PC-3 (cell line): ENCODE data around the gene SRPK3. TPM values are rescaled to one million over a fixed set of nuclear protein-coding genes. Genes with fewer than 3 reads are reported as not detected.

Experiments
- ATAC-seq: fragments of 200-7000 bp; cut with Tn5 transposase; 2 replicates; pipeline ENCODE4 v1.9.1; 2020; ENCODE audit warnings: mild to moderate bottlenecking, moderate library complexity
- BruUV-seq: library from RNA; stranded (reverse); fragments of 400-500 nt; replicated peaks from 2 replicates; lab custom pipeline; 2021; lab: Mats Ljungman, UMichigan
- CTCF ChIA-PET: fragments of 300-600 bp; sonication (Branson Sonifier 250); formaldehyde crosslinking; loops from one replicate; lab custom pipeline; 2022; ENCODE audit warnings: antibody characterized with exemption; lab: Charles Lee
- POLR2A ChIA-PET: fragments of 300-600 bp; sonication (Branson Sonifier 250); formaldehyde crosslinking; loops from one replicate; lab custom pipeline; 2022; ENCODE audit warnings: antibody characterized with exemption; ENCODE audit not compliant: unreplicated experiment; lab: Charles Lee
- DNase-seq: peaks from one replicate; pipeline ENCODE4 v3.0.0-alpha.2; 2015
- H2AFZ ChIP-seq: fragments of 300-600 bp; sonication (generic); 2 replicates; pipeline ENCODE4 v1.6.0; 2016; ENCODE audit warnings: antibody characterized with exemption, low read length
- H3F3A ChIP-seq: fragments of 300-600 bp; sonication (generic); one replicate; pipeline ENCODE4 v1.6.0; 2017; ENCODE audit warnings: antibody characterized with exemption, low read length, control low read depth, mild to moderate bottlenecking; ENCODE audit not compliant: unreplicated experiment
- H3K27ac ChIP-seq: fragments of 300-600 bp; sonication (generic); 2 replicates; pipeline ENCODE4 v1.5.1; 2016; ENCODE audit warnings: mild to moderate bottlenecking, low read length
- H3K27me3 ChIP-seq: fragments of 300-600 bp; sonication (generic); 2 replicates; pipeline ENCODE4 v1.6.1; 2016; ENCODE audit warnings: low read length, mixed read lengths
- H3K36me3 ChIP-seq: fragments of 300-600 bp; sonication (generic); 2 replicates; pipeline ENCODE4 v1.6.1; 2016; ENCODE audit warnings: low read depth, mixed run types, low read length, mixed read lengths
- H3K4me1 ChIP-seq: fragments of 300-600 bp; sonication (generic); 2 replicates; pipeline ENCODE4 v1.5.1; 2016; ENCODE audit warnings: low read length; ENCODE audit not compliant: insufficient read depth
- H3K4me2 ChIP-seq: fragments of 300-600 bp; sonication (generic); 2 replicates; pipeline ENCODE4 v1.6.0; 2016; ENCODE audit warnings: low read length
- H3K4me3 ChIP-seq: fragments of 300-600 bp; sonication (generic); 2 replicates; pipeline ENCODE4 v1.5.1; 2016; ENCODE audit warnings: mild to moderate bottlenecking, low read length, mixed read lengths
- H3K79me2 ChIP-seq: fragments of 300-600 bp; sonication (generic); 2 replicates; pipeline ENCODE4 v1.6.1; 2017; ENCODE audit warnings: low read length, mixed read lengths
- H3K9ac ChIP-seq: fragments of 300-600 bp; sonication (generic); 2 replicates; pipeline ENCODE4 v1.6.0; 2016; ENCODE audit warnings: mild to moderate bottlenecking, low read length
- H3K9me2 ChIP-seq: fragments of 300-600 bp; sonication (generic); replicated peaks from 2 replicates; pipeline ENCODE4 v1.6.1; 2016; ENCODE audit warnings: mixed run types, low read length, mixed read lengths
- H3K9me3 ChIP-seq: fragments of 300-600 bp; sonication (generic); 2 replicates; pipeline ENCODE4 v1.6.1; 2016; ENCODE audit warnings: low read length, mixed read lengths
- H4K20me1 ChIP-seq: fragments of 300-600 bp; sonication (generic); 2 replicates; pipeline ENCODE4 v1.6.1; 2016; ENCODE audit warnings: low read length, mixed read lengths
- EZH2 ChIP-seq: fragments of 300-600 bp; sonication (generic); IDR thresholded peaks from one replicate; pipeline ENCODE4 v1.6.1; 2017; ENCODE audit warnings: antibody characterized with exemption, mild to moderate bottlenecking, low read length; ENCODE audit not compliant: unreplicated experiment
- EZH2phosphoT487 ChIP-seq: fragments of 300-600 bp; sonication (generic); IDR thresholded peaks from 2 replicates; pipeline ENCODE4 v1.6.1; 2018; ENCODE audit warnings: mild to moderate bottlenecking, antibody characterized with exemption, low read length, borderline replicate concordance
- intact Hi-C: fragments of 100-400 bp; cut with micrococcal nuclease; formaldehyde crosslinking; loops from 2 replicates; pipeline ENCODE4 v1.9.0; 2023
- total RNA-seq: library from RNA; depleted of rRNA; stranded (reverse); fragments of >200 nt; gene quantifications from 2 replicates; pipeline ENCODE4 v1.2.3, GENCODE V29; 2014
- TF ChIP-seq, protein P1 (sequence below): fragments of 300-600 bp; sonication (generic); conservative IDR thresholded peaks from 2 replicates; pipeline ENCODE4 v1.5.1; 2017; ENCODE audit warnings: antibody characterized with exemption, low read depth, mild to moderate bottlenecking, low read length

SRPK3 gene
- total RNA-seq, 1 experiment from 2014 or later = 1.5 TPM

DNA sequence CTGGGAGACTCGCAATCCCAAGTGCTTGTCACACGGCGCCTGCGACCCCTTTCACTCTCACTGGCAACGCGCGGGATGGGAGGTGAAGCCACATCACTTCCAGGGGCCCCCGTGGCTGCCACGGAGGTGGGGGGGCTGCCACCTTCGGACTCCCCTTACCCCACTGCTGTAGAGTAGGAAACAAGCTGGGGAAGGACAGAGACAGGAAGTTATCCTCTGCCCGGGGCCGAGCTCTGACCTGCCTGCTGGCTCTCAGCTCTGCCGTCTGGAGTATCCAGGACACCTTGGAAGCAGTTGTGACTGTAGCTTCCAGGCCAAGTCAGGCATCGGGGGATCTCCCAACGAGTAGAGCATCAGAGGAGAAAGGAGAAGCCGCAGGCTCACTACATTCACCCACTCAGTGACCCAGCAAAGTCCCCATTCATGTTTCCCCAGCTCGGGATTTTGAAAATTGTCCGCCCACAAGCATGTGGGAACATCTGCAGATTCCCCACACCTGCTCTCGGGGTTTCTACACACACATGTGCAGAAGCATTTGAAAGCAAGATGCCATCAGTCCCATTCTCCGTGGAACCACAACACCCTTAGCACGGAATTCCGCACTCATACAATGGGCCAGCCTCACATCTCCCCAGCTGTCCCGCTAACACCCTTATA, 38.7 kb downstream of the SRPK3 start:
- no peak for DNase-seq

DNA sequence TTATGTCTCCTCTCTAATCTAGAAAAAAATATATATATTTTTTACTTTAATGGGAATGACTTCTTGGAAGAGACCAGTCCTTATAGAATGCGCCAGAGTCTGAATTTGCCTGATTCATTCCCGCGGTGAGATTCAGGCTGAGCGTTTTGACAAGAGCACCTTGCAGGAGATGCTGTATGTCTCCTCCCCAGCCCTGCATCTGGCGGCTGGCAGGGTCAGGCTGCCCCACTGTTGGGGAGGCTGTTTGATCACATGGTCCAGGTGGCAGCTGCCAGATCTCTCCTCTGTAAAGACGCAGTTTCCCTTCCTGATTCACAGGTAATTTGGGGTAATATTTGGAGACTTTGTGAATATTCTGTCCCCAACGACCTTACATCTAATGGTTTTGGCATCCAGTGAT, 39.8 kb downstream of the SRPK3 start:
- H3F3A ChIP-seq = no peaks in the 10 kb centered on the region
- H3K27me3 ChIP-seq = peaks cover 8% of the 10 kb centered on the region; the same call in 1 of the 2 replicates
- H3K36me3 ChIP-seq = no peaks in the 10 kb centered on the region
- POLR2A ChIA-PET = no interaction called here
- no peak overlapping the region for H3K27ac ChIP-seq
- no peaks in the 10 kb centered on the region for H3K79me2 ChIP-seq
- CTCF ChIA-PET = no interaction called here
- H3K9me3 ChIP-seq = no peaks in the 10 kb centered on the region
- BruUV-seq = no TSS peak
- ATAC-seq (no peak), DNase-seq (no peak)
- no peaks in the 10 kb centered on the region for H4K20me1 ChIP-seq
- H3K9ac ChIP-seq = no peak overlapping the region
- H3K9me2 ChIP-seq = no peaks in the 10 kb centered on the region
- no peak for TF ChIP-seq EZH2phosphoT487
- TF ChIP-seq, protein P1, sequence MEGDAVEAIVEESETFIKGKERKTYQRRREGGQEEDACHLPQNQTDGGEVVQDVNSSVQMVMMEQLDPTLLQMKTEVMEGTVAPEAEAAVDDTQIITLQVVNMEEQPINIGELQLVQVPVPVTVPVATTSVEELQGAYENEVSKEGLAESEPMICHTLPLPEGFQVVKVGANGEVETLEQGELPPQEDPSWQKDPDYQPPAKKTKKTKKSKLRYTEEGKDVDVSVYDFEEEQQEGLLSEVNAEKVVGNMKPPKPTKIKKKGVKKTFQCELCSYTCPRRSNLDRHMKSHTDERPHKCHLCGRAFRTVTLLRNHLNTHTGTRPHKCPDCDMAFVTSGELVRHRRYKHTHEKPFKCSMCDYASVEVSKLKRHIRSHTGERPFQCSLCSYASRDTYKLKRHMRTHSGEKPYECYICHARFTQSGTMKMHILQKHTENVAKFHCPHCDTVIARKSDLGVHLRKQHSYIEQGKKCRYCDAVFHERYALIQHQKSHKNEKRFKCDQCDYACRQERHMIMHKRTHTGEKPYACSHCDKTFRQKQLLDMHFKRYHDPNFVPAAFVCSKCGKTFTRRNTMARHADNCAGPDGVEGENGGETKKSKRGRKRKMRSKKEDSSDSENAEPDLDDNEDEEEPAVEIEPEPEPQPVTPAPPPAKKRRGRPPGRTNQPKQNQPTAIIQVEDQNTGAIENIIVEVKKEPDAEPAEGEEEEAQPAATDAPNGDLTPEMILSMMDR = no peak
- TF ChIP-seq EZH2 = no peak
- no peaks in the 10 kb centered on the region; the same call in 1 of the 2 replicates for H3K4me1 ChIP-seq
- intact Hi-C loops = no loop called here
- H2AFZ ChIP-seq = no peak overlapping the region
- H3K4me2 ChIP-seq = no peak overlapping the region
- no peak overlapping the region for H3K4me3 ChIP-seq

More for the DNA sequence above, 38.7 kb downstream of the SRPK3 start:
- H3K4me3 ChIP-seq = peak overlapping the region; percentile 59
- H3K9me3 ChIP-seq = no peaks in the 10 kb centered on the region
- BruUV-seq = no TSS peak
- no peaks in the 10 kb centered on the region for H3K9me2 ChIP-seq
- H3F3A ChIP-seq = no peaks in the 10 kb centered on the region
- intact Hi-C loops = no loop called here
- peak; percentile 58 for ATAC-seq
- H3K79me2 ChIP-seq = no peaks in the 10 kb centered on the region
- H3K9ac ChIP-seq = no peak overlapping the region
- H3K4me2 ChIP-seq = peak overlapping the region; percentile 88
- H2AFZ ChIP-seq = peak overlapping the region; percentile 80
- ChIA-PET CTCF (no interaction called here), POLR2A (no interaction called here)
- H3K36me3 ChIP-seq = no peaks in the 10 kb centered on the region
- no peaks in the 10 kb centered on the region for H4K20me1 ChIP-seq
- no peaks in the 10 kb centered on the region for H3K27me3 ChIP-seq
- no peaks in the 10 kb centered on the region; the same call in 1 of the 2 replicates for H3K4me1 ChIP-seq
- TF ChIP-seq, protein P1 = no peak
- TF ChIP-seq EZH2phosphoT487 (no peak), EZH2 (no peak)
- no peak overlapping the region for H3K27ac ChIP-seq

DNA sequence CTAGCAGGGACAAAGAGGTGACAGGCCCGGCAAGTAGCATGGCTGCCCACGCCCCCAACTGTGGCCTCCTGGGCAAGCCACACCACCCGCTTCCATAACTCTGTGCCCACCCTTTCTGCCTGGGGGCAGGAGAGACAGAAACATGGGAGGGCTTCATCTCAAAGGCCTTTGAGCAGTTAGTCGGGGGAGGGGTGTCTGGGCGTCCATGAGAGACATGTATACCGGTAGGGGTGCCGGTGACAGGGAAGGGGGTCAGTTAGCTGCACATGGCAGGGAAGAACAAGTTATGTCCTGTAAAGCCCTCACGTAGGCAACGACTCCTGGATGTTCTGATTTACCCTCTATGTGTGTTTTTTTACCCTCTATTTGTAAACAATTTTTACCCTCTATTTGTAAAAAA, 40.2 kb downstream of the SRPK3 start:
- H3K9ac ChIP-seq = no peak overlapping the region
- no peak overlapping the region for H3K4me2 ChIP-seq
- no peak for DNase-seq
- no peaks in the 10 kb centered on the region for H3K36me3 ChIP-seq
- H3K79me2 ChIP-seq = no peaks in the 10 kb centered on the region
- CTCF ChIA-PET = no interaction called here
- no peaks in the 10 kb centered on the region for H4K20me1 ChIP-seq
- H3K4me1 ChIP-seq = no peaks in the 10 kb centered on the region; the same call in 1 of the 2 replicates
- H3K27ac ChIP-seq = no peak overlapping the region
- peaks cover 9% of the 10 kb centered on the region; the same call in 1 of the 2 replicates for H3K27me3 ChIP-seq
- H3K9me2 ChIP-seq = no peaks in the 10 kb centered on the region
- no peaks in the 10 kb centered on the region for H3K9me3 ChIP-seq
- BruUV-seq = no TSS peak
- H3K4me3 ChIP-seq = no peak overlapping the region
- POLR2A ChIA-PET = no interaction called here
- intact Hi-C loops = no loop called here
- no peak for ATAC-seq
- H2AFZ ChIP-seq = no peak overlapping the region
- no peaks in the 10 kb centered on the region for H3F3A ChIP-seq
- TF ChIP-seq EZH2 = no peak
- no peak for TF ChIP-seq EZH2phosphoT487
- TF ChIP-seq, protein P1 = no peak
